Kidney glomerular epithelial cell (primary cell): ENCODE results near the gene FRG1.
"Not testable (repeated sequence)": the region's sequence is repeated elsewhere in the genome, so short reads cannot be mapped to it uniquely, and the experiment has no call there.

Experiments
- DNase-seq: peaks from one replicate; lab custom pipeline; 2025; lab: John Stamatoyannopoulos, UW

Gene FRG1

DNA sequence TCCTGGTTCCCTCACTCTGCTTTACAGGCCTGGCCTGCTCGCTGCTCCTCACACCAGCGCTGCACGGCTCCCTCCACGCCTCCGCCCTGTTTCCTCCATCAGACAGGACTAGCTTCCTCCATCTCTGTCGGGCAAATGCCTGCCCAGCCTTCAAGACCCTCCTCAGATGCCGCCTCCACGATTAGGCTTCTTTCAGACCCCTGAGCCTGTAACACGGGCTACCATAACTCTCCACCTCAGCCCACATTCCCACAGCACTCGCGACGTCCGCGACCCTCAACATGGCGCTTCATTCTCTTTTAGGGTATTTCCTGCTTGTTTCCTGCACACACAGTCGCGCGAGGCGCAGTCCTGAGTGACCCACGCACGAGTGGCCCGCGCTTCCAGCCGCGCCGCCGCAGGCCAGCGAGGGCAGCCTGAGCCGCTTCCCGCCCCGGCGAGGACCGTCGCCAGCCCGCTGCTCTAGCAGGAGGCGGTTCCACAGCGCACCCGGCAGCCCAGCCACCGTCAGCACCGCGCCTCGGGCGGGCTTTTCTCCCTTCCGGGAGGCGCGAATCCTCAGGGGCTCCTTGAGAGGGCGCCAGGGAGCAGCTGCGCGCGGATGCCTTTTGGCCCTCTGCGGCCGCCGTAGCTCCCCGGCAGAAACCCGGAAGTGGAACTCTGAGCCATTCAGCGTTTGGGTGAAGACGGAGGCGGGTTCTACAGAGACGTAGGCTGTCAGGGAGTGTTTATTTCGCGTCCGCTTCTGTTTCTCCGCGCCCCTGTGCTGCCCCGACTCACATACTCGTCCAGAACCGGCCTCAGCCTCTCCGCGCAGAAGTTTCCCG lies at the start of gene FRG1:
TSS of gene FRG1 (plus strand) at position 695 of the 827 bp plus-strand sequence. CDS start 138 bp downstream, outside the sequence.
- no peak for DNase-seq

DNA sequence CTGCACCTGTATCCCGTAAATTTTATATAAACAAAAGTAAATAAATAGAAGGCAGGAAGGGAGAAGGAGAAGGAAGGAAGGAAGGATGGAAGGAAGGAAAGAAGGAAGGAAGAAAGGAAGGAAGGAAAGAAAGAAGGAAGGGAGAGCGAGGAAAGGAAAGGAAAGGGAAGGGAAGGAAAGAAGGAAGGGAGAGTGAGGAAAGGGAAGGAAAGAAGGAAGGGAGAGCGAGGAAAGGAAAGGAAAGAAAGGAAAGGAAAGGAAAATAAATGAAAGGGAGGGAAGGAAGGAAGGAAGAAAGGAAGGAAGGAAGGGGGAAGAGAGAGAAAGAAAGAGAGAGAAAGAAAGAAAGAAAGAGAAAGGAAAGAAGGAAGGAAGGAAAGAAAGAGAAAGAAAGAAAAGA lies 43.0 kb upstream of the FRG1 start:
- DNase-seq: no peak

DNA sequence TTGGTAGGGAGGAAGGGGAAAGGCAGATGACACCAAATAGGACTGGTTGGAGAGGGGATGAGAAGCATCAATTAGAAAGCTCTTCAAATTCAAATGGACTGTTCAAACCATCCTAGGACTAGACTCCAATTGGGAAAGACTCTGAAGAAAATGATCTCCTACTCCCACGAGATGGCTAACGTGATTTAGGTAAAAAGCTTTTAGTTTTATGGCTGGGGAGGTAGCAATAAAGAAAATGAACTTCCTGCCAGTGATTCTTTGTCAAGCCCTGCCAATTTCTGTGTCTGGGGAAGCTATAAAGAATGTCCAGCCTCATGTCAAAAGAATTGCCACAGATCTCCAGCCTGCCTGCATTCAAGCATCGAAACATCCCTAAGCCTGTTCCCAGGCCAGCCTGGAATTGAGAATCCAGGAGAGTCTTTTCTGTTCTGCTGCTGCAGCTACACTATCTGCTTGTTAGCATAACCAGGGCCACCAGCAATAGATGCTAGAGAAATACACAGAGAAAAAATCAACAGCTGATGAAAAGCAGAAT lies 41.1 kb upstream of the FRG1 start:
- DNase-seq: not testable (repeated sequence)

DNA sequence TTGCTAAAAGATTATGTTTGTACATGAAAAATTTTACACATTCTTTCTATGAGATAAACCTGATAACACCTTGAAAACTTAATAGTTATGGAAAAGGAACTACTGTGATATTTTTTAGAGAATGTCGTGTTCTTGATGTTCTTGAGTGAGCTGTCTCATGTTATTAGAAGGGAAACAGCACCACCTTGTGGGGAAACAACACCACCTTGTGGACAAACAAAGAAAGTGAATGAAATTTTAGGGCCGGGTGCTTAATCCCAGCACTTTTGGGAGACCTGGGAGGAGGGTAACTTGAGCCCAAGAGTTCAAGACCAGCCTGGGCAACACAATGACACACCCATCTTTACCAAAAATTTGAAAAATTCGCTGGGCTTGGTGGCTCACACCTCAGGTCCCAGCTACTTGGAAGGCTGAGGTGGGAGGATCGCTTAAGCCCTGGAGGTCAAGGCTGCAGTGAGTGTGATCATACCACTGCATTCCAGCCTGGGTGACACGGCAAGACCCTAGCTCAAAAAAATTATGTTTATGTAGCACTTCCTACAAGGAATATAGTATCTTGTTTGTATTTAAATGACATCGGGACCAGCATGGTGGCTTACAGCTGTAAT lies 36.1 kb upstream of the FRG1 start:
- not testable (repeated sequence) for DNase-seq

DNA sequence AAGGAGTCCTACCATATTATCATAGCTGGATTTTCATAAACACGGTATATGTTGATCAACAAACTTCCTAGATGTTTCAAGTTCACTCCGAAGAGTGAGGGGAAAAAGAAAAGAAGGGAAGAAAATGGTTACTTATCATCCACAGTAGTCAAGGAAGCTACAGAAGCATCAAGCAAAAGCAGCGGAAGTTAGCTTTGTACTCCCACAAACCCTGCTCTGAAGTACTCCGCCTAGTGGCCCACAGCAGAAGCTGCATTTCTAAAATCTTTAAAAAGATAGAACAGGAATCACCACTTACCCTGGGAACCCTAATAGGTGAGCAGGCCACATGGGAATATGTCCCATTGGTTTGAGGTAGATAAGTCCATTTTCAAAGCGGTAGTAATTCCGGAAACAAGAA lies 28.5 kb upstream of the FRG1 start:
- no peak for DNase-seq

DNA sequence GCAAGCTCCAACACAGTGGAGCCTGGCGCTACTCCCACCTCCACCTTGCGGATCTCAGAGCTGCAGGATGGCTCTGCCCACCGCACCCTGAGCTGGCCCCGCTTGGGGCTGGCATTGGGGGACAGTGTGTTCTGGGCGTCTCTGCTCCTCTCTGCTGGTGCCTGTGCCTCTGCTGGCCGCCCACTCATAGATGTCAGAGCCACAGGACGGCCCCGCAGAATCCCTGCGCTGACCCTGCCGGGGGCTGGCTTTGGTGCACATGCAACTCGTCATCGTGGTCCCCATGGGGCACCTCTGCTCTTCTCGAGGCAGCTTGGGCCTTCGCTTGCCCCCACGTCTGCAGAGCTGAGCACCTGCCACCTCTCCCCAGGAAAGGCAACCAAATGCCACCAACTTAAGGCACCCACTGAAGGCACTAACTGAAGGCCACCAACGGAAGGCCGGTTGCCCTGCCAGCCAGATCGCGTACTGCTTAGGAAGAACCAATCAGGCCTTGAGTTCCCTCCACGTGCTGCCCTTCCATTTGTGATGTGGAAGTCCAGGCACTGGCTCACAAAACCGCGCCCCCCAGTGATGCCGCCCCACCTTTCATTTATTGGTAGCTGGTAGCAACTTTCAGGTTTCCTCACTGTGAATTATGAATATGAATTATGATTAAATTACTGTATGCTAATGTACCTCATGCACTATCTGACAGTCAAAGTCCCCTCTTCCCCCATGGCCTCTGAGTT lies 23.3 kb upstream of the FRG1 start:
- DNase-seq: no peak

DNA sequence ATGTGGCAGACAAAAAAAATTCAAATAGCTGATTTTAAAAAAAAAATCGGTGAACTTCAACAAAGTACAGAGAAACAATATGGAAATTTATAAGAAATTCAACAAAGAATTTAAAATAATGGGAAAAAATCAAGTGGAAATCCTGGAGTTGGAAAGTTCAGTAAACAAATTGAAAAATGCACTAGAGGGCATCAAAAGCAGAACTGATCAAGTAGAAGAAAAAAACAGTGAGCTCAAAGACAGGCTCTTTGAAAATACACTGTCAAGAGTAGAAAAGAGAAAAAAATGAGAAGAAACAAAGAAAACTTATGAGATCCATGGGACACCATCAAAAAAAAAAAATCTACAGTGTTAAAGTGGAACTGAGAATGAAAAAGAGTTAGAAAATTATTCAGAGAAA lies 19.6 kb upstream of the FRG1 start:
- no peak for DNase-seq

DNA sequence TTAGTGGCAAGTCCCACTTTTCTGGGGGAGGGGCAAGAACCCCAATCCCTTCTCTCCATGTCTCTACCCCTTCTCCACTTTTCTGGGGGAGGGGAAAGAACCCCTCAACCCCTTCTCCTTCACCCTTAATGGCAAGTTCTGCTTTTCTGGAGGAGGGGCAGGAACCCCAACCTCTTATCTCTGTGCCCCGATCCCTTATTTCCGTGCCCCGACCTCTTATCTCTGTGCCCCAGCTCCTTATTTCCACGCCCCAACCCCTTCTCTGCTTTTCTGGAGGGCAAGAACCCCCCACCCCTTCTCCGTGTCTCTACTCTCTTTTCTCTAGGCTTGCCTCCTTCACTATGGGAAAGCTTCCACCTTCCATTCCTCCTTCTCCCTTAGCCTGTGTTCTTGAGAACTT lies 13.9 kb upstream of the FRG1 start:
- DNase-seq: not testable (repeated sequence)

DNA sequence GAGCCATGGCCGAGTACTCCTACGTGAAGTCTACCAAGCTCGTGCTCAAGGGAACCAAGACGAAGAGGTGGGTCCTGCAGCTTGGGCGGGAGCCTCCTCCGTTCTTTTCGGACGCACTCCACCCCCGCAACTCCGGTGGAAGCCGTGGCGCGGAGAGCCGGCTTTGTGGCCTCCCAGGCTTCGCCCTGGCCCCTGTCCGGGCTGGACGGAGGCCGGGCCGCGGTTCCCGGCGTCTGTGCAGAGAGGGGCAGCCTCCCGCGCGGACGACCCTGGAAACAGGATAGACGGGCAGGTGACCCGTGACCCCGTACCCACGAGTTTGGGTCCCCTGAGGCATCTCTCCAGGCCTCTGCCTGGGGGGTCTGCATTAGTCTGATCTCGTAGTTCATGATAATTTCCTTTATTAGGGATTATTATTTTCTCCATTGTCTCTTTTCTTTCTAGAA lies 356 bp downstream of the FRG1 start:
- DNase-seq: no peak

DNA sequence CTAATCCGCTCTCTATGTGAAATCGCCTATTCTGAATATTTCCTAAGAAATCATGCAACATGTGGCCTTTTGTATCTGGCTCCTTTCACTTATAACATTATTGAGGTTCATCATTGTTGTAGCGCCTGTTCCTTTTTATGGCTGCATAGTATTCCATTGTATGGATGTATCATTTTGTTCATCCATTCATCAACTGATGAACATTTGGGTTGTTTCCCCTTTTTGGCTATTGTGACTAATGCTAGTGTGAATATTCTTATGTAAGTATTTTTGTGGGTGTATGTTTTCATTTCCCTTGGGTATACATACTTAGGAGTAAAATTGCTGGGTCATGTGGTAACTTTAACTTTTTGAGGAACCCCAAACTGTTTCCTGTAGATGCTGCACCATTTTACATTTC lies 1.7 kb downstream of the FRG1 start:
- not testable (repeated sequence) for DNase-seq

DNA sequence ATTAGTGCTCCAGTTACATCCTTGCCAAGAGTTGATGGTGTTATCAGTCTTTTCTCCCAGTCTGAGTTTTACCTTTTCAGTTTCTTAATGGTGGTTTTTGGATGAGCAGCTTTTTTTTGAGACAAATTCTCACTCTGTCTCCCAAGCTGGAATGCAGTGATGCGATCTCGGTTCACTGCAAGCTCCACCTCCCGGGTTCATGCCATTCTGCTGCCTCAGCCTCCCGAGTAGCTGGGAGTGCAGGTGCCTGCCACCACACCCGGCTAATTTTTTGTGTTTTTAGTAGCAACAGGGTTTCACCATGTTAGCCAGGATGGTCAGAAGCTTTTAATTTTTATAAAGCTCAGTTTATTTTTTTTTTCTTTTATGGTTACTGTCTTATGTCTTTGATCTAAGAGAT lies 3.4 kb downstream of the FRG1 start:
- not testable (repeated sequence) for DNase-seq

DNA sequence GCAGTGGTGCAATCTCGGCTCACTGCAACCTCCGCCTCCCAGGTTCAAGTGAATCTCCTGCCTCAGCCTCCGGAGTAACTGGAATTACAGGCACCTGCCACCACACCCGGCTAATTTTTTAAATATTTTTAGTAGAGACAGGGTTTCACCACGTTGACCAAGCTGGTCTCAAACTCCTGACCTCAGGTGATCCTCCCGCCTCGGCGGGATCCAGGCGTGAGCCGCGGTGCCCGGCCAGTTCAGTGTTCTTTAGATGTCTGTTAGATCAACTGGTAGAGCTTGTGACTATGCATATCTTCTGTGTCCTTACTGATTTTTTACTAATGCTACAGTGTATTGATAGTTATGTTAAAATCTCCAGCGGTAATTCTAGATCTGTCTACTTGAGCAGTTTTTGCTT lies 6.2 kb downstream of the FRG1 start:
- DNase-seq: not testable (repeated sequence)

DNA sequence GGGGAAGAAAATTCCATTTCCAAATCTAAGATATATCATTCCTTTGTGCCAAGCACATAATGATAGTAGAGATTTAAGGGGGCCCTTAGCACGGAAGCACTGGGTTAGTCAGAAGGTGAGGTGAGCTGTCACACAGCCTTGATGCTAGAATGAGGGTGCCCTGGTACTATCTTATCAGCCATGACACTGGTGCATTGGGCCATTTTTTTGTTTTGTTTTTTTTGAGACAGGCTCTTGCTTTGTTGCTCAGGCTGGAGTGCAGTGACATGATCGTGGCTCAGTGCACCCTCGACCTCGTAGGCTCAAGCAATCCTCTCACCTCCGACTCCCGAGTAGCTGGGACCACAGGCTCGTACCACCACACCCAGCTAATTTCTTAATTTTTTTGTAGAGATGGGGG lies 7.8 kb downstream of the FRG1 start:
- DNase-seq: not testable (repeated sequence)

DNA sequence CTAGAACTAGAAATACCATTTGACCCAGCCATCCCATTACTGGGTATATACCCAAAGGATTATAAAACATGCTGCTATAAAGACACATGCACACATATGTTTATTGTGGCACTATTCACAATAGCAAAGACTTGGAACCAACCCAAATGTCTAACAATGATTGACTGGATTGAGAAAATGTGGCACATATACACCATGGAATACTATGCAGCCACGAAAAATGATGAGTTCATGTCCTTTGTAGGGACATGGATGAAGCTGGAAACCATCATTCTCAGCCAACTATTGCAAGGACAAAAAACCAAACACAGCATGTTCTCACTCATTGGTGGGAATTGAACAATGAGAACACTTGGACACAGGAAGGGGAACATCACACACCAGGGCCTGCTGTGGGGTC lies 28.6 kb downstream of the FRG1 start:
- DNase-seq: not testable (repeated sequence)

DNA sequence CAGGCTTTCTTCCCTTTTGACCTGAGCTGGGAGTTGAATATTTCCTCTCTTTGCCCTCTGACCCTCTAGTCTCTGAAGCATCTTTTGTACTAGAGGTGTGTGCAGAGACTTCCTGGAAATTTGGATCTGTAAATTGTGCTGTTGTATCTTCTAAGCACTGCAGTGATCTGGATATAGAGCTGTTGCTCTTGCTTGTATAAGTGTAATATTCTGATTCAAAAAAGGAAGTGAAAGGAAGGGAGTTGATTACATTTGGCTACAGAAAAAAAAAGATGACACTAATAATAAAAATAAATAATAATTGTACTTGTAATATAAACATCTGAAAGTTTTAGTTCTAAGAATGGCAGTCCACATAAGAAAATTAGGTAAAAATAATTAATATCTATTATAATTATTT lies 33.0 kb downstream of the FRG1 start:
- DNase-seq: no peak

DNA sequence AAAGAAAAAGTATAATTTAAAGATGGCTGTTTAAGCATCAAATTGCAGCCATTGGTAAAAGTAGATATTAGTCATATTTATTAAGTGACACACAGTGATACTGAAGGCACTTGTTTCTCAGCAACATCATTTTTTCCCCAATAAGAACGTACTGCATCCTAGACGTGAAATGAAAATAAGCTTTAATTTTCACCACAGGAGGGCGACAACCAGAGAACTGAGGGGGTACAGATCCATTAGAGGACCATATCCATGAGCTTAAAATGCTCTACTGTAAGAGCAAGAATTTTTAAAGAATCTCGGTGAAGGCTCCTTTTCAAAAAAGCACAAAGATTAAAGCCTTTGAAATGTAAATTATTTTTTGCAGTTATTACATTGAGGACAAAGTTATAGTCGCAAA lies 33.4 kb downstream of the FRG1 start:
- no peak for DNase-seq

DNA sequence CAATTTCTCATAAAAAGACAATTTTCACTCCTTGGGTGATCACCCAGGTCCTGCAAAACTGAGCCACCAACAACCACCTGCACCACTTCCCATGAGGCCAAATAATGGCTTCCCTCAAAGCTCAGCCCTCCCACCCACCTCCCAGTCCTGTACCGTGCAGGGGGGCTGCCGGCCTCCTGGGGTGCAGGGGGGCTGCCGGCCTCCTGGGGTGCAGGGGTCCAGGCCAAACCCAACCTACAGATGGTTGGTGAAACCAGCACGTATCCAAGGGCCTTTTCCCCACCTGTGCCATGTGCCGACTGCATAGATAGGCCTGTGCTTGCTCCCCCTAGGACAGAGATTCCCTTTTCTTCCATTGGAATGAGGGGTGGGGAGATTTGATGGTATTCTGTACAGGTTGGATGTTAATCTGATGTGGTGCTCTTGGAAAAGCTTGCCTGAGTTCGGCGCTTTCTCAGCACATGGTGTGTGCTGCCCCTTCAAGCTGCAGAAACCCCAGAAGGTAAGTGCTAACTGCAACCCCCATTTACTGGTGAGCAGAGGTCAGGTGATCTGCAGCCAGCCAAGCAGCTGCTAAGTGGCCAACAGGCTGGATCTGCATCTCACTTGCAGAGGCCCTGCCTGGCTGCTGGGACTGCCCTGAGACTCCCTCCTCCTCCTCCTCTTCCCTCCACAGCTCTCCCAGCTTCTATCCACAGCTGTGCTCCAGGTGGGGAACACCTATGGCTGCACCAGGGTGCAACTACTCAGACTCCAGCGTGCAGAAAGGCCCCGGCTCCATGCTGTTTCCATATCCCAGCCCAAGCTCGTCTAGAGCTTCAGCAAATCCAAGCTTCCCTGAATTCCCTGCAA lies 38.8 kb downstream of the FRG1 start:
- DNase-seq: no peak

DNA sequence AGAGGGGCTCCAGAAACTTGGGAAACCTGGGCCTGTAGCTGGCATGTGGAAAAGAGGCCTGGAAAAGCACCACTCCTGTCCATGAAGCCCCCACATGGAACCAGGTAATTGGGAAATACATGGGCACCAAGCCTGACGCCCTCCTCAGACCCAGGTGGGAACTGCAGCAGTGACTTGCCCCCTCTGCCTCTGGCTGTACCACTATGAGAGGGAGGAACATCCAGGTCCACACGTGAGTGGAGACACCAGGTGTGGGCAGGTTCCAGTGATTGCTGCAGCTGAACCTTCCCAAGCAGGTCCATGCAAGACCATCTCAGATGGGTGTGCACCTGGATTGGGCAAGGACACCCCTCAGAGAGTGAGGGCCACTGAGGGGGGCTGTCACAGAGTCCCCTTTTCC lies 39.6 kb downstream of the FRG1 start:
- DNase-seq: not testable (repeated sequence)

DNA sequence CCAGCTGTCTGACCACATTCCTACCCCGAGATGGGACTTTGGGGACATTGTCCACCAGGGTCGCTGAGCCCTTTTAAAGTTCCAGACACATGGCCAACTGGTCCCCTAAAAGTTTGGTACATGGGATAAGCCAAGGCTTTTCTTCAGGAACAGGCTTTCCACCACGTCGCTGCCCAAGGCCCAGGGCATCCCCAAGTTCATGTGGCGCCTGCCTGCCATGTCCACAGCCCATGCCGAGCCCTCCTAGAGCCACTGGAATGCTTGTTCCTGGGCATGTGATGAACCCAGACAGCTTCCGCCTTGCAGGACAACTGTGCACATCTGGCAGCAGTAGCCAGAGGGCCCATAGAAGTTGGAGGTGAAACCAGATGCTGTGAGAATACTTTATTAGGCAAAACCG lies 41.3 kb downstream of the FRG1 start:
- no peak for DNase-seq

DNA sequence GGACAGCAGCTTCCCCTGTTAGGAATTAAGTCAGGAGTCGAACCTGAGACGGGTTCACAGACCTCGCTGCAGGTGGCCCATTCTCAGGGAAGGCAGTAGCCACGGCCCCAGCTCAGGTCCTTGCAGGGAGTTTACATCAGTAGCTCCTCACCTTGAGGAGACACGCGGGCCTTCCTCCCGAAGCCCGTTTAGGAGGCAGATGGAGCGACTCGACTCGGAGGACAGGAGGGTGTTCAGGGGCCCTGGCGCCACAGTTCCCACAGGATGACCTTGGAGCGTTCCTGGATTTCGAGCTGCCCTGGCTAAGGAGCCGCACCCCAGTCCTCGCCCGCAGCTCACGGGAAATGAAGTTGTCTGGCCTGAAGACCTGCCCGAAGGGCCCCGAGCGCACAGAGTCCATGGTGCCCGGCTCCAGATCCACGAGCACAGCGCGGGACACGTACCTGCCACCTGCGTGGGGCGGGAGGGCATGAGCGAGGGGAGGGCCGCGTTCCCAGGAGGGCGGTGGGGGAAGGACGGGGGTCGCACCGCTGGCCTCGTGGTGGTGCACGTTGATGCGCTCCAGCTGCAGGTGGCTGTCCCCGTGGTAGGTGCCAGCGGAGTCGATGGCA lies 43.3 kb downstream of the FRG1 start:
- not testable (repeated sequence) for DNase-seq

DNA sequence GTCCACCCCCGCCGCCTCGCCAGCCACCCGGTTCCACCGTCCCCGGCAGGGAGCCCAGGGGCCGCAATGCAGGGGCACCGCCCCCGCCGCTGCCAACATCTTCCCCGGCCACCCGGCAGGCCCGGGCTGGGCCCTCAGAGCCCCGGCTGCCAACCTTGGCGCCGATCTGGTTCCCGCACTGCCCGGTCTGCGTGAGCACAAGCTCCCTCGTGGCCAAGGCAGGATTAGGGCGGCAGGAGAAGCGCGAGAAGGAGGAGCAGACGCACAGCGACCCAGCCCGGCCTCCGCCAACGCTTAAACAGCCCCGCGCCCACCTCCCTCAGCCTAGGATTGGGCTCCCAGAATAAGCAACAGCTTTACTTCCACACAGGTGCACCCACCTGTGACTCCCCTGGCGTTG lies 44.0 kb downstream of the FRG1 start:
- DNase-seq: not testable (repeated sequence)
